ENCODE results near the gene RFTN1.

DNA sequence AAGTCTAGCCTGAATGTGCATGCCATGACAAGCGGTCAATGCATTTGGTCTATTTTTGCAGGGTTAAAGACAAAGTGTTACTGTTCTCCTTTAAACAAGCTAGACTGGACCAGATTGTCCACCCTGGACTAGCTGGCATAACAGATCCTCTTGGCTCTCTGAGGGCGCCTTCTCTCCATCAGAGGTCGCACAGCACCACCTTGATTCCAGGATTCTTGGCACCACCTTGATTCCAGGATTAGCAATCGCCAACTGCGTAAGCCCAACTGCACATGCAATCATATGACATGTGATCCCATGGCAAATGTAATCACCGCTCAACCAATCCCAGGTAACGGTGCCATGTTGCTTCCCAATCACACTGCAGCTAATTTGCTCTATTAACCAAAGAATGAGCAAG, 149.9 kb downstream of the RFTN1 start:
- TF ChIP-seq POLR2A (IDR thresholded peaks at IDR 0.05): no peak
- TF ChIP-seq CTCF (IDR thresholded peaks at IDR 0.05): no peak

Data from testis (tissue), 2 donors.